ENCODE results near the gene PLA2G4A.

DNA sequence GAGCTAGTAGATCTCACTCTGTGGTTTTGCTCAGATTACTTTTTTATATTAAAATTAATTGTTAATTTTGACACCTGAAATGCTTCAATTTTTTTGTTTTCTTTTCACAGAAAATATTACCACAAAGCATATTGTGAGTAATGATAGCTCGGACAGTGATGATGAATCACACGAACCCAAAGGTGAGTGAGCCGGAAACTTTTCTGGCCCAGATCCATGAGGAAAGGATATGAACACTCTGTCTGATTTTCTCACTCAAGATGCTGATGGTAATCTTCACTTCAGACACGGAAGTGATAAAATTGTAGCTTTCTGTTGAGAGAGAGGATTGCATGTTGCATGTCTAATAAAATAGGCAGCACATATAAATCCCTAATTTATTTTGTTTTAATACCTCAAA is 121.8 kb downstream of the PLA2G4A start:
- no peak for TF ChIP-seq EZH2 (IDR thresholded peaks at IDR 0.05; ENCODE audit: borderline replicate concordance, insufficient read depth, low read length, poor library complexity, severe bottlenecking)
- no peak for TF ChIP-seq CTCF (IDR thresholded peaks at IDR 0.05; ENCODE audit: poor library complexity, severe bottlenecking)
- TF ChIP-seq RAD21 (conservative IDR thresholded peaks at IDR 0.05): no peak
- no peak for TF ChIP-seq EP300 (conservative IDR thresholded peaks at IDR 0.05; ENCODE audit: poor library complexity, severe bottlenecking)
- TF ChIP-seq POLR2AphosphoS5 (IDR thresholded peaks at IDR 0.05): no peak
- TF ChIP-seq, protein P1, sequence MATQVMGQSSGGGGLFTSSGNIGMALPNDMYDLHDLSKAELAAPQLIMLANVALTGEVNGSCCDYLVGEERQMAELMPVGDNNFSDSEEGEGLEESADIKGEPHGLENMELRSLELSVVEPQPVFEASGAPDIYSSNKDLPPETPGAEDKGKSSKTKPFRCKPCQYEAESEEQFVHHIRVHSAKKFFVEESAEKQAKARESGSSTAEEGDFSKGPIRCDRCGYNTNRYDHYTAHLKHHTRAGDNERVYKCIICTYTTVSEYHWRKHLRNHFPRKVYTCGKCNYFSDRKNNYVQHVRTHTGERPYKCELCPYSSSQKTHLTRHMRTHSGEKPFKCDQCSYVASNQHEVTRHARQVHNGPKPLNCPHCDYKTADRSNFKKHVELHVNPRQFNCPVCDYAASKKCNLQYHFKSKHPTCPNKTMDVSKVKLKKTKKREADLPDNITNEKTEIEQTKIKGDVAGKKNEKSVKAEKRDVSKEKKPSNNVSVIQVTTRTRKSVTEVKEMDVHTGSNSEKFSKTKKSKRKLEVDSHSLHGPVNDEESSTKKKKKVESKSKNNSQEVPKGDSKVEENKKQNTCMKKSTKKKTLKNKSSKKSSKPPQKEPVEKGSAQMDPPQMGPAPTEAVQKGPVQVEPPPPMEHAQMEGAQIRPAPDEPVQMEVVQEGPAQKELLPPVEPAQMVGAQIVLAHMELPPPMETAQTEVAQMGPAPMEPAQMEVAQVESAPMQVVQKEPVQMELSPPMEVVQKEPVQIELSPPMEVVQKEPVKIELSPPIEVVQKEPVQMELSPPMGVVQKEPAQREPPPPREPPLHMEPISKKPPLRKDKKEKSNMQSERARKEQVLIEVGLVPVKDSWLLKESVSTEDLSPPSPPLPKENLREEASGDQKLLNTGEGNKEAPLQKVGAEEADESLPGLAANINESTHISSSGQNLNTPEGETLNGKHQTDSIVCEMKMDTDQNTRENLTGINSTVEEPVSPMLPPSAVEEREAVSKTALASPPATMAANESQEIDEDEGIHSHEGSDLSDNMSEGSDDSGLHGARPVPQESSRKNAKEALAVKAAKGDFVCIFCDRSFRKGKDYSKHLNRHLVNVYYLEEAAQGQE (IDR thresholded peaks at IDR 0.05; ENCODE audit: borderline replicate concordance): no peak

All from neural cell (in vitro differentiated cells).